ENCODE data around the gene PTPRH.

- TF ChIP-seq CTCF (conservative IDR thresholded peaks at IDR 0.05; ENCODE audit: low read depth, low read length) (no peak), EZH2 (IDR thresholded peaks at IDR 0.05; ENCODE audit: borderline replicate concordance, low read depth, low read length, poor library complexity, severe bottlenecking) (no peak)
Measured at GRCh38 chr19:55160986-55161365, 48.3 kb downstream of the PTPRH start.

All from A673 (cell line).